HG03039 (cell line): ENCODE measurements around the gene HS3ST3A1.
"Not testable (repeated sequence)": the region's sequence is repeated elsewhere in the genome, so short reads cannot be mapped to it uniquely, and the experiment has no call there.

Experiments
- ATAC-seq: cut with Tn5 transposase; IDR thresholded peaks from one replicate; pipeline ENCODE4 v1.9.1; 2021; ENCODE audit warnings: mild to moderate bottlenecking, moderate library complexity; ENCODE audit not compliant: unreplicated experiment

Gene HS3ST3A1

GRCh38 chr17:13576661-13577526 is 24.8 kb downstream of the HS3ST3A1 start:
- no peak for ATAC-seq

DNA sequence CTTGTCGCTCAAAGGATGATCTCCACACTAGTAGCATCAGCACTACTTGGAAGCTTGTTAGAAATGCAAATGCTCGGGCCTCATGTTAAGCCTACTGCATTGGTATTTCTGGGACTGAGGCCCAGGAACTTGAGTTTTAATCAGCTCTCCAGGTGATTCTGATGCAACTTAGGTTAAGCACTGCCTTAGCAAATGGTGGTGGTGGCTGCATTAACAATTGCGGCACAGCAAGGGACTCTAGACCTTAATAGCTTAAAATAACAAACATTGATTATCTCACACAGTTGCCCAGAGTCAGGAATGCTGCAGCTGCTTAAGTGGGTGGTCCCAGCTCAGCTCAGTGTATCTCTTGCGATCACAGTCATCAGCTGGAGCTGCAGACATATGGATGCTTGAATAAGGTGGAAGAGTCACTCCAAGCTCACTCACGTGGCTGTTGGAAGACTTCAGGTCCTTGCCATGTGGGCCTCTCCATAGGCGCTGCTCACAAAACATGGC is 25.8 kb downstream of the HS3ST3A1 start:
- ATAC-seq, result no peak

DNA sequence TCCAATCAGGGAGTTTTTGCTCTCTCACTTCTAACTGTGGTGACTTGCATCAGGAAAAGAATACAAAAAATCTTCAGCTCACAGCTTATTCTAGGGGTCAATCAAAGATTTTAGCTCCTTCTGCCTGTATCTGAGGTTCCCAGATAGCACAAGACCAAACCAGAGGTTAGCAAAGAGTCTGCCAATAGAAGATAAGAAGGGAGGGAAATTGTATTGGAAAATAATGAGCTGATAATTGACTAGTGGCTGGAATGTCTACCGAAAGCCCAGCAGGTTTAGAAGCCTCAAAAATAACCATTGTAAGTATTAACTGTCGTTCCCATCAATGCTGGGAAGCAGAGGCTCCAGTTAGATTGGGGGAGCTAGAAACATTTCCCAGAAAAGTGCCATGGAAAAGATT is 26.3 kb downstream of the HS3ST3A1 start:
- ATAC-seq, result no peak

DNA sequence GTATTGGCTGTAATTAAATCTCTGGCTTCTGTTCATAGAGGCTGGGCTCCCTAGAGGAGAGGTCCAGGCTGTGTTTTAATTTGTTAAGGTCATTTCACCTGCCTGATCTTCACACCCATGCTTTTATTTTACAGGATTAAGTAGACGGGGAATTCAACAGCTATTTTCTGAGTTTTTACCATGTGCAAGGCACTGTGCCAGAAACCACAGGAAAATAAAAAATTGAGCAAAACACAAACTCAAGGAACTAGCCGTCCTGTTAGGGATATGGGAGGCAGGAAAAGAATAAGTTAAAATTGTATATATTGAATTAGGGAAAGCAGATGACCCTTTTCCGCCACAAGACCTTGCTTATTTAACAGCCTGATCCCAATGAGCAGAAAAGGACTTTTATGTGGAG is 29.1 kb downstream of the HS3ST3A1 start:
- no peak for ATAC-seq

- no peak for ATAC-seq
These were observed 32.2 kb downstream of the HS3ST3A1 start for GRCh38 chr17:13569398-13570123.

DNA sequence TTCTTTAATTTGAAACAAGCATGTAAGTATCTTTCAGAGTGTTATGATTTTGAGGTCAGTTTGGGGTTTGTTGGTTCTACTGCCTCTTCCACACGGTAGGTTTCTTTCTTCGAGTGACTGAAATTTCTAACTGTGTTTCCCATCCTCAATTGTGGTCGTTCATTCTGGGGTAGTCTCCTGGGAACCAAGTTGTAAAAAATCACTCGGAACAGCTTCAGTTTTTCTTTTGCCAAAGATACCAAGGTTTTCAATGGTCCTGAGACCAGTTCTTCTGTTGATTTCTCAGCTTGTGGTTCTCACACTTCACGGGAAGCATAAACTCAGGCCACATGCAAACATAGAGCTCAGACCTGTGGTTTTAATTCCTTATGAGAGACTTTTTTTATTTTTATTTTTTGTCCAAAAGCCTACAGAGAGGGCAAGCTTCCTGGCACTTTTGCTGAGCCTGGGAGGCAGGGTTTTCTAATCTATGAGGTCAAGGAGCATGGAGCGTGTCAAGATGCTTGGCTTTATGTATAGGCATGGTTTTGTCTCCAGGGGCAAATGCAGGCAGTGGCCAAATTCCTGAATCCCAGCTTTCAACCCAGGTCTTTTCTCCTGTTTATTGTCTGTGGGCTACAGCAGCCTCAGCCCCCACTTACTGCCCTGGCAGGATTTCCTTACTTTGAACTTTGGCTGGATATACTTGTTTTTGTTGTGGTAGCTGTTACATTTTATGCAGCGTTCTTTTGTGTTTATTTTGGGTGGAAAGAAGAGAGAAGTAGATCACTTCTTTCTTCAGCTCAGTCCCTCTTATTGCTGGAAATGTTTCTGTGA is 32.9 kb downstream of the HS3ST3A1 start:
- ATAC-seq, result no peak

DNA sequence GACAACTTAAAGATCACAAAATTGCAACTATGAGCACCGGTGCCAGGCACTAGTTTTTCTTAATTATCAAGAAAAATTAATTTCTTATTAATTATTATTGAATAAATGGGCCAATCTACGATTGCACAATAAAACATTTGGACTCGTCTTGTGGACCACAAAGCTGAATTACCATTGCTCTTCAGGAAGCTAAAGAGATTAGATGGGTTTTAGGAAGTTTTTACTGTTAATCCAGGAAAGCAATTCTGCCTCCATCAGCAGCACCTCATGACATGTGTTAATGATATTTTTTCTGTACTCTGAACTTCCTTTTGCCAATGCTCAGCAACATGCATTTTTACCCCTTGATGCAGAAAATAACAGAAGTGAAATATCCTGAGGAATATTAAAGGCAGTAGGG is 37.9 kb downstream of the HS3ST3A1 start:
- ATAC-seq, result no peak

DNA sequence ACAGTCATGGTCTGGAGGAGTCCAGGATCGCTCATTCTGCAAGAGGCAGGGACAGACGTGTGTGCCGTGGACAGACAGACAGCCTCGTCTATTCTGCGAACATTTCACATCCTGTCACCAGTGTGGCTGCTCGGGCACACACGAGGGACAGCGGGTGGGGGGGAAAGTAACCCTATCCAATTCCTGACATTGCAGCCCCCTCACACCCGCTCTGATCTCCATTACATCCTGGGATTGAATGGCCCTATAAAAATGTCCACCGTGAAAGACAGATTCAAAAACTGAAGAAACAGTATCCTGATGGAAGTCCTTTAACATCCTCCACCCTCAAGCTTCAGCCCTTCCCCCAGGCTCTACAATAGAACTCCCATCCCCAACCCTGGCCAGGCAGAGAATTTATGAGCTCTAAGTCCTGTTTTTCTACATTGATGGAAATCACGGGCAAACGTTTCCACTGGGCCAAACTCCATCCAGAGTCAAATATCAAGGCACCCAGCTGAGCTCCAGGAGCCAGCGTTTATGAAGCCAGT is 39.4 kb downstream of the HS3ST3A1 start:
- no peak for ATAC-seq

- no peak for ATAC-seq
These were observed 40.0 kb downstream of the HS3ST3A1 start for GRCh38 chr17:13561606-13562270.

GRCh38 chr17:13560935-13561334 is 40.8 kb downstream of the HS3ST3A1 start:
- no peak for ATAC-seq

DNA sequence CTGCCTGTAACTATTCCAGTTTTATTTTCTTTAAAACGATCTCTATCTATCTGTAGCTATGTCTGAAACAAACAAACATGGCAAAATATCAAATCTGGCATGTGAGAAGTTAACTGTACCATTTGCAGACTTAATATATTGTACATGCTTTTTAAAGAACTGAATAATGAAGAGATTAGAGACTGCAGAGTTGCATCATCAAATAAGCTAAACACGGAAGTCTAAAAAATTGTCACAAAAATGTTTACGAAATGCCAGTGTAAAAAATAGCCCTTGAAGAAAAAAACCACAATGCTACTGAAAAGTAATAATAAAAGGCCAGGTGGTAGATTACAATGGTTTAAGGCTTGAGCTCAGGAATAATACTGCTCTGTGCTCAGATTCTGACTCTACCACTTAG is 43.1 kb downstream of the HS3ST3A1 start:
- no peak for ATAC-seq

- no peak for ATAC-seq
These were observed 44.7 kb downstream of the HS3ST3A1 start for GRCh38 chr17:13557077-13557476.

- ATAC-seq, result no peak
These were observed 47.5 kb downstream of the HS3ST3A1 start for GRCh38 chr17:13554231-13554630.

GRCh38 chr17:13550291-13550690 is 51.4 kb downstream of the HS3ST3A1 start:
- ATAC-seq, result no peak

DNA sequence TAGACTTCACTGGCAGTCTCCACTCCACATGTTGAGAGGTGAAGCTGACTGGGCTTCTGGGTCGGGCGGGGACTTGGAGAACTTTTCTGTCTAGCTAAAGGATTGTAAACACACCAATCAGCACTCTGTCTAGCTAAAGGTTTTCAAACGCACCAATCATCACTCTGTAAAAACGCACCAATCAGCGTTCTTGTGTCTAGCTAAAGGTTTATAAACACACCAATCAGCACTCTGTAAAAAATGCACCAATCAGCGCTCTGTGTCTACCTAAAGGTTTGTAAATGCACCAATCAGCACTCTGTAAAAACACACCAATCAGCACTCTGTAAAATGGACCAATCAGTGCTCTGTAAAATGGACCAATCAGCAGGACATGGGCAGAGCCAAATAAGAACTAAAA is 53.2 kb downstream of the HS3ST3A1 start:
- ATAC-seq, result not testable (repeated sequence)

DNA sequence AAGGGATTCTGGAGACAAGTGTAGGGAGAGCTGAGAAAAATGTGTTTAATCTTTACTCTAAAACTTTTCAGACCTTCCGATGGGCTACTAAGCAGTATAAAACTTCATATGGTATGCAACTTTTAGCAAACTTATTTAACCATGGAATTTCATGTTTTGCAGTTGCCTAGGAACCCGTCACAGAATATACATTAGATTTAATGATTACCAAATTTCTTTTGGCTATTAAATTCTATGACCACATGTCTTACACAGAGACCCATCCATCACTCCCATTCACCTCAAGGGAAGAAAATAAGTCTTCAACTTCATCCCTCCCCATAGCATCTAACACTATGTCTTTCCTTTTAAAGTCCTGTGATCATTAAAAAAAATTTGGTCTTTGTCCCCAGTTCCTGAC is 54.9 kb downstream of the HS3ST3A1 start:
- ATAC-seq, result no peak

- ATAC-seq, result no peak
These were observed 55.8 kb downstream of the HS3ST3A1 start for GRCh38 chr17:13545941-13546340.

GRCh38 chr17:13544765-13545164 is 57.0 kb downstream of the HS3ST3A1 start:
- no peak for ATAC-seq

DNA sequence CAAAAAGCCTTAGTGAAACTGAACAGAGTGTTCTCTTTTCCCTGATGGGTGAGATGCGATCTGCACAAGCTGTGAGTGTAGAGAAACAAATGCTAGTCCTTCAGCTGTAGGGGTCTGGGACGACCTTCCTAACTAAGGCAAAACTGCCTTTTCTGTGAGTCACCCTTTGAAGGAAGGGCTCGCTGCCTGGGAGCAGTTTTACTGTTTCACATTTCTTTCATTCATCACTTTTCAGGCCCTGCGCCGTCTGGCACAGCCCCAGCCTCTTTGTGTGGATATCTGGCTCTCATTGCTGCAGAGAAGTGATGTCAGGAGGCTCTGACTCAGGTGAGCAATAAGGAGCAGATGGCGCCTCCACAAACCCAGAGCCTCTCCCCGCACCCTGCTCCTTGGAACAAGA is 57.4 kb downstream of the HS3ST3A1 start:
- ATAC-seq, result no peak

GRCh38 chr17:13542636-13543035 is 59.1 kb downstream of the HS3ST3A1 start:
- no peak for ATAC-seq
